Ishikawa (cell line): ENCODE data around the gene PDE4D.

ENCODE experiments used
- CEBPB ChIP-seq: IDR thresholded peaks from 2 replicates; pipeline ENCODE4 v1.6.1; 2012
- CREB1 ChIP-seq: IDR thresholded peaks from 2 replicates; pipeline ENCODE4 v1.6.1; 2012; ENCODE audit warnings: low read depth
- EGR1 ChIP-seq: IDR thresholded peaks from 2 replicates; pipeline ENCODE4 v1.6.1; 2012
- EP300 ChIP-seq: IDR thresholded peaks from 2 replicates; pipeline ENCODE4 v1.6.1; 2012; ENCODE audit warnings: borderline replicate concordance
- FOXM1 ChIP-seq: IDR thresholded peaks from 2 replicates; pipeline ENCODE4 v1.6.1; 2012; ENCODE audit warnings: low read depth, borderline replicate concordance
- MAX ChIP-seq: IDR thresholded peaks from 2 replicates; pipeline ENCODE4 v1.6.1; 2012
- NFIC ChIP-seq: IDR thresholded peaks from 2 replicates; pipeline ENCODE4 v1.6.1; 2012
- RAD21 ChIP-seq: IDR thresholded peaks from 2 replicates; pipeline ENCODE4 v1.6.1; 2012; ENCODE audit warnings: low read depth
- REST ChIP-seq: IDR thresholded peaks from 2 replicates; pipeline ENCODE4 v1.6.1; 2012; ENCODE audit warnings: low read depth, mild to moderate bottlenecking
- TAF1 ChIP-seq: IDR thresholded peaks from 2 replicates; pipeline ENCODE4 v1.6.1; 2012; ENCODE audit warnings: low read depth, mild to moderate bottlenecking
- TCF12 ChIP-seq: IDR thresholded peaks from 2 replicates; pipeline ENCODE4 v1.6.1; 2012; ENCODE audit warnings: low read depth
- TEAD4 ChIP-seq: IDR thresholded peaks from 2 replicates; pipeline ENCODE4 v1.6.1; 2012
- USF1 ChIP-seq: IDR thresholded peaks from 2 replicates; pipeline ENCODE4 v1.6.1; 2012
- YY1 ChIP-seq: IDR thresholded peaks from 2 replicates; pipeline ENCODE4 v1.6.1; 2012; ENCODE audit warnings: low read depth
- ZBTB7A ChIP-seq: IDR thresholded peaks from 2 replicates; pipeline ENCODE4 v1.6.1; 2012; ENCODE audit warnings: low read depth

PDE4D gene

DNA sequence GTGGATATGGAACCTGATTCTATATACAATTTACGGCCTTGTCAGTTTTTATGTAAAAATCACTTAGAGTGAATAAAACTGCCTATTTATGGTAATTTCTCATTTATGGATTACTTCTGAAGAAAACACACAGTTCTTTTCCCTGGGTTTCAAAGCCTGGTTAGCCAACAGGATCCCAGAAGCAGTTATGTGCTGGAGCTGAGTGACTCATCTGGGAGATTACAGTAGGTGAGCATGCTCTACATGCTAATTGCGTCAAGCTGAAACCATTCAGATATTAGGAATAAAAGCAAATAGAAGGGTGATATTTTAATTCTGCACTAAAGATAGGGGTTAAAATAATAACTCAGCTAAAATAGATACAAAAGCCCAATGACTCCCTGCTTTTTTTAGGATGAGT, 47.8 kb downstream of the PDE4D start:
- TF ChIP-seq USF1, result no peak
- no peak for TF ChIP-seq ZBTB7A
- no peak for TF ChIP-seq CREB1
- no peak for TF ChIP-seq NFIC
- no peak for TF ChIP-seq TCF12
- TF ChIP-seq TAF1, result no peak
- TF ChIP-seq YY1, result no peak

- TF ChIP-seq TCF12 (no peak), REST (no peak), ZBTB7A (no peak), YY1 (no peak), TAF1 (no peak), NFIC (no peak), RAD21 (no peak), MAX (no peak), FOXM1 (no peak), TEAD4 (no peak), EGR1 (no peak), USF1 (no peak), EP300 (no peak), CREB1 (no peak), CEBPB (no peak)
Observed at GRCh38 chr5:59843511-59844213, 49.9 kb downstream of the PDE4D start.

GRCh38 chr5:59842999-59843398, 50.5 kb downstream of the PDE4D start:
- TF ChIP-seq CREB1 (no peak), TAF1 (no peak), USF1 (no peak), EGR1 (no peak), MAX (no peak), RAD21 (no peak)

GRCh38 chr5:59840200-59840601, 53.3 kb downstream of the PDE4D start:
- TF ChIP-seq EP300, result no peak

DNA sequence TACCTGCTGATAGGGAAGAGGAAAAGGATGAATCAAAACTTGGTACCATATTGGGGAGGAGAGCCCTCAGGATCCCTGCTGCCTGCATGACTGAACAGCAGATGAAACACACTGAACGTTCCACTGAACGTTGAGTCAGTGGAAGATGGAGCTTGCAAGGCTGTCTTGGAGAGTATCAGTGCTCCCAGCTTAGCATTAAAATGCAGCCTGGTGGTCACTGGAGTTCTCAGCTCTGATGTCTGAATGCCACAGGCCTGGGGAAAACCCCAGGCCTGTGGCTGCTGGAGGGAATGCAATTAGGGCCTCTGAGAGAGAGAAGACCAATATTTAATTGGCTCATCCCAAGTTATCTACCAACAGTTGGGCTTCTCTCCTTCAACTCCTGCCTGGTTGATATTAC, 54.5 kb downstream of the PDE4D start:
- TF ChIP-seq FOXM1, result no peak
- TF ChIP-seq USF1, result no peak
- no peak for TF ChIP-seq TAF1
- TF ChIP-seq CREB1, result no peak
- no peak for TF ChIP-seq RAD21
- TF ChIP-seq TEAD4, result no peak
- TF ChIP-seq TCF12, result no peak
- no peak for TF ChIP-seq CEBPB
- TF ChIP-seq EGR1, result no peak
- no peak for TF ChIP-seq ZBTB7A
- no peak for TF ChIP-seq YY1
- no peak for TF ChIP-seq EP300
- TF ChIP-seq MAX, result no peak
- no peak for TF ChIP-seq NFIC
- TF ChIP-seq REST, result no peak
